NCI-H2107 treated with DMSO at 0.1 percent for 48 hours (cell line): ENCODE results near the gene MAP4K5.

Experiments used
- DNase-seq: peaks from one replicate; lab custom pipeline; 2025; ENCODE audit not compliant: unreplicated experiment; lab: John Stamatoyannopoulos, UW

The MAP4K5 gene

DNA sequence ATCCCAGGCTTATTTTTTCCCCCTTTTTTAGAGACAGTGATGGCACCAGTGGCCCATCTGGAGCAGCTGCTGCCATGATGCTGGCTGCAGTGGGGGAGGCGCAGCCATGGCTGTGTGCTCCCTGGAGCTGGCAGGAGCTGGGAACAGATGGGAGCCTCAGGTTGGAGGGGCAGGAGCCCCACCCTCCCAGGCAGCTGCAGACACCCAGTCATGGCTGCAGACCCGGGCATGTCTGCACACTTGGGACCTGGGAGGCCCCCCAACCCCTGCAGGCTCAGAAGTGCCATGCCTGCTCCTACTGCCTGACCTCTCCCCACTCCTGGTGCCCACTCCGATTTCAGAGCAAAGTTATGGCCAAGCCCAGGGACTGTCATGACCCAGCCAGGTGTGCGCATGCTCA, 160.8 kb downstream of the MAP4K5 start:
- no peak for DNase-seq
